Measurements from ENCODE around the gene BICD1.

DNA sequence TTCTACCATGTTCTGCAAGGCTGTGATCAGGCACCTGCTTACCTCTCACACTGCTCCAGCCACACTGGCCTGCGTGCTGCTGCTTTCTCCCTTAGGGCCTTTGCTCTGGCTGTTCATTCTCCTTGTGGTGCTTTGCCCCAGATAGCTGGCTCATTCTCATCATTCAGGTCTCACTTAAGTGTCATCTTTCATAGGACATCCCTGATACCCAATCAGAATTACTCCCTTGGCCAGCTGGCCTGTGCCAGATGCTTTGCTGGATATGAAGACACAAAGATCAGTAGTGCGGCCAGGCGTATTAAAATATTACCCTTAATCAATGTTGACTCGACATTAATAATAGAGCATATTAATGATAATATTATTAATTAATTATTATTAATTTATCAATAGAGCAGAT, 148.9 kb downstream of the BICD1 start:
- TF ChIP-seq, protein P1, sequence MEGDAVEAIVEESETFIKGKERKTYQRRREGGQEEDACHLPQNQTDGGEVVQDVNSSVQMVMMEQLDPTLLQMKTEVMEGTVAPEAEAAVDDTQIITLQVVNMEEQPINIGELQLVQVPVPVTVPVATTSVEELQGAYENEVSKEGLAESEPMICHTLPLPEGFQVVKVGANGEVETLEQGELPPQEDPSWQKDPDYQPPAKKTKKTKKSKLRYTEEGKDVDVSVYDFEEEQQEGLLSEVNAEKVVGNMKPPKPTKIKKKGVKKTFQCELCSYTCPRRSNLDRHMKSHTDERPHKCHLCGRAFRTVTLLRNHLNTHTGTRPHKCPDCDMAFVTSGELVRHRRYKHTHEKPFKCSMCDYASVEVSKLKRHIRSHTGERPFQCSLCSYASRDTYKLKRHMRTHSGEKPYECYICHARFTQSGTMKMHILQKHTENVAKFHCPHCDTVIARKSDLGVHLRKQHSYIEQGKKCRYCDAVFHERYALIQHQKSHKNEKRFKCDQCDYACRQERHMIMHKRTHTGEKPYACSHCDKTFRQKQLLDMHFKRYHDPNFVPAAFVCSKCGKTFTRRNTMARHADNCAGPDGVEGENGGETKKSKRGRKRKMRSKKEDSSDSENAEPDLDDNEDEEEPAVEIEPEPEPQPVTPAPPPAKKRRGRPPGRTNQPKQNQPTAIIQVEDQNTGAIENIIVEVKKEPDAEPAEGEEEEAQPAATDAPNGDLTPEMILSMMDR (IDR thresholded peaks at IDR 0.05), result no peak
- no peak for TF ChIP-seq POLR2A (IDR thresholded peaks at IDR 0.05)
